Cardiac muscle cell (in vitro differentiated cells and primary cell): ENCODE results near the gene SESN1. TPM values are rescaled to one million over a fixed set of nuclear protein-coding genes. Genes with fewer than 3 reads are reported as not detected.

Experiments
- DNase-seq, 2 donors: peaks; one replicate each; pipeline versions ENCODE4 v3.0.0 to v3.0.0-alpha.2; 2010 to 2017; ENCODE audit warnings: low read depth in 1 of 2, low spot score in 1 of 2
- H3K27ac ChIP-seq: fragments of 200-600 bp; sonication (generic); 2 replicates; pipeline ENCODE4 v1.5.1; 2016
- H3K27me3 ChIP-seq: fragments of 200-600 bp; sonication (generic); 2 replicates; pipeline ENCODE4 v1.6.0; 2016; ENCODE audit warnings: control low read depth
- H3K36me3 ChIP-seq: fragments of 200-600 bp; sonication (generic); 2 replicates; pipeline ENCODE4 v1.5.1; 2016; ENCODE audit warnings: control low read depth
- H3K4me1 ChIP-seq: fragments of 200-600 bp; sonication (generic); 2 replicates; pipeline ENCODE4 v1.8.1; 2017; ENCODE audit warnings: low read depth, mild to moderate bottlenecking, mixed run types
- H3K4me3 ChIP-seq: fragments of 200-600 bp; sonication (generic); 2 replicates; pipeline ENCODE4 v1.5.1; 2016; ENCODE audit warnings: mild to moderate bottlenecking
- H3K9me3 ChIP-seq: fragments of 200-600 bp; sonication (generic); 2 replicates; pipeline ENCODE4 v1.5.1; 2017; ENCODE audit warnings: low read depth, mild to moderate bottlenecking, control low read depth
- CTCF ChIP-seq: IDR thresholded peaks from 2 replicates; pipeline ENCODE4 v1.5.1; 2012; ENCODE audit warnings: low read depth, mild to moderate bottlenecking, low read length
- polyA plus RNA-seq: library from polyadenylated mRNA; unstranded; fragments of >200 nt; fragmentation: Nextera tagmentation; extraction: Ambion mirVana; gene quantifications from 2 replicates; pipeline ENCODE4 v1.2.1, GENCODE V29; 2016
- total RNA-seq: library from RNA; depleted of rRNA; stranded (reverse); fragments of >200 nt; gene quantifications from 2 replicates; pipeline ENCODE4 v1.2.3, GENCODE V29; 2016

Gene SESN1
- total and polyA plus RNA-seq, 2 experiments from 2014 or later, result 16.4 to 21.5 TPM

- no peak overlapping the region for H3K27ac ChIP-seq
- no peak for DNase-seq
- H3K9me3 ChIP-seq, result no peaks in the 10 kb centered on the region
- H3K27me3 ChIP-seq, result no peaks in the 10 kb centered on the region
- H3K4me3 ChIP-seq, result no peak overlapping the region
- TF ChIP-seq CTCF, result no peak
- H3K36me3 ChIP-seq, result no peaks in the 10 kb centered on the region
- peaks cover 12% of the 10 kb centered on the region for H3K4me1 ChIP-seq
These were observed 38.0 kb downstream of the SESN1 start for GRCh38 chr6:109056661-109057060.

- H3K4me3 ChIP-seq, result no peak overlapping the region
- peaks cover 15% of the 10 kb centered on the region for H3K4me1 ChIP-seq
- no peak for TF ChIP-seq CTCF
- peak in 1 of 2 donors; percentile 69 for DNase-seq
- no peak overlapping the region for H3K27ac ChIP-seq
- H3K9me3 ChIP-seq, result no peaks in the 10 kb centered on the region
- H3K27me3 ChIP-seq, result no peaks in the 10 kb centered on the region
- H3K36me3 ChIP-seq, result no peaks in the 10 kb centered on the region
These were observed 38.8 kb downstream of the SESN1 start for GRCh38 chr6:109055771-109056235.

- no peaks in the 10 kb centered on the region for H3K27me3 ChIP-seq
- no peaks in the 10 kb centered on the region for H3K9me3 ChIP-seq
- TF ChIP-seq CTCF, result no peak
- H3K36me3 ChIP-seq, result no peaks in the 10 kb centered on the region
- DNase-seq, result peak in 1 of 2 donors; percentile 15
- peaks cover 15% of the 10 kb centered on the region for H3K4me1 ChIP-seq
- no peak overlapping the region for H3K4me3 ChIP-seq
- no peak overlapping the region for H3K27ac ChIP-seq
These were observed 41.3 kb downstream of the SESN1 start for GRCh38 chr6:109053336-109053735.

- Histone ChIP-seq H3K4me3 (no peak overlapping the region), H3K36me3 (no peaks in the 10 kb centered on the region), H3K27ac (no peak overlapping the region), H3K4me1 (peaks cover 15% of the 10 kb centered on the region), H3K9me3 (no peaks in the 10 kb centered on the region), H3K27me3 (no peaks in the 10 kb centered on the region)
- no peak for DNase-seq
- no peak for TF ChIP-seq CTCF
These were observed 41.8 kb downstream of the SESN1 start for GRCh38 chr6:109052852-109053251.

- no peaks in the 10 kb centered on the region for H3K27me3 ChIP-seq
- TF ChIP-seq CTCF, result no peak
- H3K9me3 ChIP-seq, result no peaks in the 10 kb centered on the region
- no peak overlapping the region for H3K27ac ChIP-seq
- H3K36me3 ChIP-seq, result no peaks in the 10 kb centered on the region
- peaks cover 15% of the 10 kb centered on the region for H3K4me1 ChIP-seq
- no peak overlapping the region for H3K4me3 ChIP-seq
- no peak for DNase-seq
These were observed 42.5 kb downstream of the SESN1 start for GRCh38 chr6:109052018-109052651.
